Keratinocyte (primary cell): ENCODE results near the gene MAIP1. TPM values are rescaled to one million over a fixed set of nuclear protein-coding genes. Genes with fewer than 3 reads are reported as not detected.
A peak's percentile ranks its signal among the peaks of the same experiment; 100 is the strongest.

ENCODE experiments used
- DNase-seq: peaks from one replicate; pipeline ENCODE4 v3.0.0-alpha.2; 2011; ENCODE audit warnings: low read depth, missing footprints, low spot score
- FAIRE-seq: peaks from 2 replicates; lab custom pipeline; 2011; peaks lifted over from hg19 to GRCh38; lab: Jason Lieb, UNC
- H2AFZ ChIP-seq: 2 replicates; pipeline ENCODE4 v1.6.0; 2012; ENCODE audit warnings: low read length, control low read depth, inconsistent platforms; ENCODE audit not compliant: control insufficient read depth
- H3K27ac ChIP-seq: 2 replicates; pipeline ENCODE4 v1.5.1; 2011; ENCODE audit warnings: low read length; ENCODE audit not compliant: control insufficient read depth, insufficient read depth
- H3K27me3 ChIP-seq: 3 replicates; pipeline ENCODE4 v1.6.0; 2011; ENCODE audit warnings: low read length; ENCODE audit not compliant: control insufficient read depth, insufficient read depth; ENCODE audit errors: extremely low read depth
- H3K36me3 ChIP-seq, 2 experiments: 2 replicates in 1 of 2; 3 replicates in 1 of 2; pipeline ENCODE4 v1.5.1; 2011; ENCODE audit warnings: low read length in 2 of 2, mild to moderate bottlenecking in 1 of 2; ENCODE audit not compliant: control insufficient read depth in 2 of 2, insufficient read depth in 2 of 2; ENCODE audit errors: extremely low read depth in 1 of 2
- H3K4me1 ChIP-seq: 3 replicates; pipeline ENCODE4 v1.5.1; 2011; ENCODE audit warnings: low read length; ENCODE audit not compliant: control insufficient read depth, insufficient read depth; ENCODE audit errors: extremely low read depth
- H3K4me2 ChIP-seq: 3 replicates; pipeline ENCODE4 v1.6.0; 2011; ENCODE audit warnings: low read depth, low read length; ENCODE audit not compliant: control insufficient read depth, insufficient read depth; ENCODE audit errors: extremely low read depth
- H3K4me3 ChIP-seq, 3 experiments: fragments of 200-600 bp in 1 of 3; sonication (generic) in 1 of 3; 2 replicates in 2 of 3; 3 replicates in 1 of 3; pipeline ENCODE4 v1.5.1; 2011 to 2016; ENCODE audit warnings: low read length in 3 of 3, mild to moderate bottlenecking in 3 of 3, control low read depth in 2 of 3, inconsistent platforms in 1 of 3, low read depth in 1 of 3, mixed read lengths in 1 of 3, mixed run types in 1 of 3, moderate library complexity in 1 of 3; ENCODE audit not compliant: control insufficient read depth in 2 of 3, insufficient read depth in 2 of 3; ENCODE audit errors: extremely low read depth in 1 of 3
- H3K79me2 ChIP-seq: 2 replicates; pipeline ENCODE4 v1.6.0; 2012; ENCODE audit warnings: low read length; ENCODE audit not compliant: control insufficient read depth, insufficient read depth
- H3K9ac ChIP-seq: 3 replicates; pipeline ENCODE4 v1.6.0; 2011; ENCODE audit warnings: low read length; ENCODE audit not compliant: control insufficient read depth, insufficient read depth; ENCODE audit errors: extremely low read depth
- H3K9me1 ChIP-seq: 3 replicates; pipeline ENCODE4 v1.6.0; 2011; ENCODE audit warnings: low read length; ENCODE audit not compliant: control insufficient read depth, insufficient read depth; ENCODE audit errors: extremely low read depth
- H3K9me3 ChIP-seq: 2 replicates; pipeline ENCODE4 v1.5.1; 2012; ENCODE audit warnings: low read depth, low read length; ENCODE audit not compliant: control insufficient read depth
- H4K20me1 ChIP-seq: 3 replicates; pipeline ENCODE4 v1.6.0; 2011; ENCODE audit warnings: low read length; ENCODE audit not compliant: control insufficient read depth, insufficient read depth; ENCODE audit errors: extremely low read depth
- EZH2 ChIP-seq: IDR thresholded peaks from one replicate; pipeline ENCODE4 v1.6.1; 2012; ENCODE audit warnings: inconsistent platforms, mild to moderate bottlenecking, low read length, moderate library complexity
- dilution Hi-C: fragments of 300-500 bp; cut with MboI; formaldehyde crosslinking; loops from one replicate; pipeline ENCODE4 v1.7.0; 2020; ENCODE audit warnings: low sequenced_read_pairs; ENCODE audit not compliant: extremely low pct_ligation_motif_present
- polyA plus RNA-seq, 5 experiments: library from polyadenylated mRNA; depleted of rRNA in 3 of 5; stranded (reverse) in 3 of 5; stranded (forward) in 1 of 5; unstranded in 1 of 5; fragments of >200 nt; gene quantifications; 1 replicate in 1 of 5; 2 replicates in 3 of 5; 3 replicates in 1 of 5; pipeline versions ENCODE4 v1.2.1 to v1.2.3, GENCODE V29; 2011 to 2012; ENCODE audit warnings: missing spikeins in 2 of 5, low read depth in 1 of 5, low replicate concordance in 1 of 5
- TF ChIP-seq, protein P1 (sequence below), 3 experiments: IDR thresholded peaks in 1 of 3; conservative IDR thresholded peaks in 1 of 3; optimal IDR thresholded peaks in 1 of 3; 2 replicates in 2 of 3; 3 replicates in 1 of 3; pipeline versions ENCODE3 to v1.5.1; 2011; ENCODE audit warnings: low read length in 3 of 3, mild to moderate bottlenecking in 3 of 3, moderate library complexity in 2 of 3, control low read depth in 1 of 3, inconsistent platforms in 1 of 3; ENCODE audit not compliant: insufficient read depth in 2 of 3; ENCODE audit errors: extremely low read depth in 1 of 3

Gene MAIP1
- polyA plus RNA-seq, 1 donor (not counting 4 experiments of a cell fraction or from before 2014, with no cell fraction given), result 17.4 TPM

DNA sequence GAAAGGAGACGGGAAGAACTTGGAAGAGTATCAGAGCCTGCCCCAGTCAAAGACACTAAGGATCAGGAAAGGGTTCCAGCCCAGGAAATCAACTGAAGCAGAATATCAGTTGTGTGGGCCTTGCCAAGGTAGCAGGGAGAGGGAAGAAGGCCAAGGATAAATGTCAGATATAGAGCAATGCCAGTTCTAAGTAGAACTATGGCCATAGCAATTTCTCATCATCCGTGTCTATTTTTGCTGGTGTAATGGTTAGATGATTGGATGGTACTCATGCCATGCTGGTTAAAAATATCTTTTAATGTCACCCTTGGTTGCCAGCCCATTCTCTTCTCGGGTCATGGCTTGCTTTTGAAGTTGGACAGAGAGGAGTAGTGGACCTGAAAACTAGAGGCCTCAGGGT, 41.9 kb downstream of the MAIP1 start:
- no peak for TF ChIP-seq EZH2
- TF ChIP-seq, protein P1, sequence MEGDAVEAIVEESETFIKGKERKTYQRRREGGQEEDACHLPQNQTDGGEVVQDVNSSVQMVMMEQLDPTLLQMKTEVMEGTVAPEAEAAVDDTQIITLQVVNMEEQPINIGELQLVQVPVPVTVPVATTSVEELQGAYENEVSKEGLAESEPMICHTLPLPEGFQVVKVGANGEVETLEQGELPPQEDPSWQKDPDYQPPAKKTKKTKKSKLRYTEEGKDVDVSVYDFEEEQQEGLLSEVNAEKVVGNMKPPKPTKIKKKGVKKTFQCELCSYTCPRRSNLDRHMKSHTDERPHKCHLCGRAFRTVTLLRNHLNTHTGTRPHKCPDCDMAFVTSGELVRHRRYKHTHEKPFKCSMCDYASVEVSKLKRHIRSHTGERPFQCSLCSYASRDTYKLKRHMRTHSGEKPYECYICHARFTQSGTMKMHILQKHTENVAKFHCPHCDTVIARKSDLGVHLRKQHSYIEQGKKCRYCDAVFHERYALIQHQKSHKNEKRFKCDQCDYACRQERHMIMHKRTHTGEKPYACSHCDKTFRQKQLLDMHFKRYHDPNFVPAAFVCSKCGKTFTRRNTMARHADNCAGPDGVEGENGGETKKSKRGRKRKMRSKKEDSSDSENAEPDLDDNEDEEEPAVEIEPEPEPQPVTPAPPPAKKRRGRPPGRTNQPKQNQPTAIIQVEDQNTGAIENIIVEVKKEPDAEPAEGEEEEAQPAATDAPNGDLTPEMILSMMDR (optimal IDR thresholded peaks at IDR 0.05 in 1 of 3, IDR thresholded peaks at IDR 0.05 in 1 of 3, conservative IDR thresholded peaks at IDR 0.05 in 1 of 3; ENCODE audit: extremely low read depth in 1 of 3, insufficient read depth in 2 of 3, low read length in 3 of 3), result no peak
- dilution Hi-C loops, result no loop called here

DNA sequence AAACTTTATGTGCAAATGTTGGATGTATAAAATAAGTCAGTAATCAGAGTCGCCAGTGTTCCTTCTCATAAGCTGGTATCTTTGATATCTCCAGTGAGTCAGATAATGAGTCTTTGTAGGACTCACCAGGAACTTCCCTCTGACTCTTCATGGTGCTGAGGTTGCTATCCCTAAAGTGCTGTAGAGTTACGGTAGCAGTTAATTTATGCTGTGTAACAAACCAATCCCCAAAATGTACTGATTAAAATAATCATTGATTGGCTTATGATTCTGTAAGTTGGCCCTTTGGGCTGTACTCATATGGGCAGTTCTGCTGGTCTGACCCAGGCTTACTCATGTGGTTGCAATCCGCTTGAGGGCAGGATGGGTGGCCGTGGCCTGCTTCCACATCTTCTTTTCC, 43.8 kb downstream of the MAIP1 start:
- Histone ChIP-seq H3K27ac (no peak overlapping the region), H3K79me2 (no peaks in the 10 kb centered on the region), H2AFZ (no peak overlapping the region), H3K4me2 (no peak overlapping the region), H3K9me3 (no peaks in the 10 kb centered on the region), H3K4me1 (peaks cover 8% of the 10 kb centered on the region), H3K27me3 (no peaks in the 10 kb centered on the region), H4K20me1 (no peaks in the 10 kb centered on the region), H3K36me3 (no peaks in the 10 kb centered on the region), H3K9ac (no peak overlapping the region), H3K9me1 (no peaks in the 10 kb centered on the region), H3K4me3 (no peak overlapping the region)
- TF ChIP-seq EZH2, result no peak
- TF ChIP-seq, protein P1 (optimal IDR thresholded peaks at IDR 0.05 in 1 of 3, IDR thresholded peaks at IDR 0.05 in 1 of 3, conservative IDR thresholded peaks at IDR 0.05 in 1 of 3; ENCODE audit: extremely low read depth in 1 of 3, insufficient read depth in 2 of 3, low read length in 3 of 3), result no peak
- FAIRE-seq (peak; percentile 60), DNase-seq (no peak)
- dilution Hi-C loops, result no loop called here

More for the DNA sequence above, 41.9 kb downstream of the MAIP1 start:
- H3K4me3 ChIP-seq, result no peak overlapping the region
- H3K4me2 ChIP-seq, result no peak overlapping the region
- FAIRE-seq (no peak), DNase-seq (no peak)
- no peaks in the 10 kb centered on the region for H3K79me2 ChIP-seq
- no peak overlapping the region for H3K27ac ChIP-seq
- no peak overlapping the region for H2AFZ ChIP-seq
- no peaks in the 10 kb centered on the region for H3K9me3 ChIP-seq
- peaks cover 4% of the 10 kb centered on the region for H3K4me1 ChIP-seq
- H4K20me1 ChIP-seq, result no peaks in the 10 kb centered on the region
- no peak overlapping the region for H3K9ac ChIP-seq
- no peaks in the 10 kb centered on the region for H3K9me1 ChIP-seq
- H3K27me3 ChIP-seq, result no peaks in the 10 kb centered on the region
- H3K36me3 ChIP-seq, result no peaks in the 10 kb centered on the region
